ENCODE results near the gene ELFN1.

- TF ChIP-seq CTCF (IDR thresholded peaks at IDR 0.05) (no peak), JUND (IDR thresholded peaks at IDR 0.05) (no peak), FOXJ3 (CRISPR knock-in tag; IDR thresholded peaks at IDR 0.05) (no peak)
- TF ChIP-seq, protein P1, sequence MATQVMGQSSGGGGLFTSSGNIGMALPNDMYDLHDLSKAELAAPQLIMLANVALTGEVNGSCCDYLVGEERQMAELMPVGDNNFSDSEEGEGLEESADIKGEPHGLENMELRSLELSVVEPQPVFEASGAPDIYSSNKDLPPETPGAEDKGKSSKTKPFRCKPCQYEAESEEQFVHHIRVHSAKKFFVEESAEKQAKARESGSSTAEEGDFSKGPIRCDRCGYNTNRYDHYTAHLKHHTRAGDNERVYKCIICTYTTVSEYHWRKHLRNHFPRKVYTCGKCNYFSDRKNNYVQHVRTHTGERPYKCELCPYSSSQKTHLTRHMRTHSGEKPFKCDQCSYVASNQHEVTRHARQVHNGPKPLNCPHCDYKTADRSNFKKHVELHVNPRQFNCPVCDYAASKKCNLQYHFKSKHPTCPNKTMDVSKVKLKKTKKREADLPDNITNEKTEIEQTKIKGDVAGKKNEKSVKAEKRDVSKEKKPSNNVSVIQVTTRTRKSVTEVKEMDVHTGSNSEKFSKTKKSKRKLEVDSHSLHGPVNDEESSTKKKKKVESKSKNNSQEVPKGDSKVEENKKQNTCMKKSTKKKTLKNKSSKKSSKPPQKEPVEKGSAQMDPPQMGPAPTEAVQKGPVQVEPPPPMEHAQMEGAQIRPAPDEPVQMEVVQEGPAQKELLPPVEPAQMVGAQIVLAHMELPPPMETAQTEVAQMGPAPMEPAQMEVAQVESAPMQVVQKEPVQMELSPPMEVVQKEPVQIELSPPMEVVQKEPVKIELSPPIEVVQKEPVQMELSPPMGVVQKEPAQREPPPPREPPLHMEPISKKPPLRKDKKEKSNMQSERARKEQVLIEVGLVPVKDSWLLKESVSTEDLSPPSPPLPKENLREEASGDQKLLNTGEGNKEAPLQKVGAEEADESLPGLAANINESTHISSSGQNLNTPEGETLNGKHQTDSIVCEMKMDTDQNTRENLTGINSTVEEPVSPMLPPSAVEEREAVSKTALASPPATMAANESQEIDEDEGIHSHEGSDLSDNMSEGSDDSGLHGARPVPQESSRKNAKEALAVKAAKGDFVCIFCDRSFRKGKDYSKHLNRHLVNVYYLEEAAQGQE (IDR thresholded peaks at IDR 0.05; ENCODE audit: low read depth, low read length), result no peak
These were observed 25.0 kb upstream of the ELFN1 start for GRCh38 chr7:1645071-1645409.
